Glomerular endothelial cell (primary cell): ENCODE data around the gene MAP3K10. TPM values are rescaled to one million over a fixed set of nuclear protein-coding genes. Genes with fewer than 3 reads are reported as not detected.
"Not testable (repeated sequence)": the region's sequence is repeated elsewhere in the genome, so short reads cannot be mapped to it uniquely, and the experiment has no call there.

ENCODE experiments used
- DNase-seq: peaks from one replicate; pipeline ENCODE4 v3.0.0-alpha.2; 2011; ENCODE audit warnings: low read depth, low spot score; ENCODE audit errors: extremely low read depth
- total RNA-seq: library from RNA; depleted of rRNA; stranded (reverse); fragments of >200 nt; gene quantifications from 2 replicates; pipeline ENCODE4 v1.2.3, GENCODE V29; 2015

Gene MAP3K10
- 12.0 and 21.7 TPM in 2 replicates for total RNA-seq

- no peak for DNase-seq
Measured at GRCh38 chr19:40190891-40191835, at the start of gene MAP3K10. TSS of gene MAP3K10 (plus strand) at chr19:40191426. CDS start at chr19:40192032, 606 bp downstream.

- no peak for DNase-seq
Measured at GRCh38 chr19:40141551-40141950, 49.7 kb upstream of the MAP3K10 start.

GRCh38 chr19:40143612-40144011 is 47.6 kb upstream of the MAP3K10 start:
- DNase-seq, result no peak

GRCh38 chr19:40144151-40144550 is 47.1 kb upstream of the MAP3K10 start:
- no peak for DNase-seq

GRCh38 chr19:40144947-40145748 is 46.1 kb upstream of the MAP3K10 start:
- no peak for DNase-seq

GRCh38 chr19:40145749-40146029 is 45.5 kb upstream of the MAP3K10 start:
- DNase-seq, result not testable (repeated sequence)

GRCh38 chr19:40147338-40147692 is 43.9 kb upstream of the MAP3K10 start:
- DNase-seq, result no peak

- DNase-seq, result no peak
Measured at GRCh38 chr19:40147693-40148347, 43.4 kb upstream of the MAP3K10 start.

- no peak for DNase-seq
Measured at GRCh38 chr19:40149501-40149900, 41.7 kb upstream of the MAP3K10 start.

- DNase-seq, result no peak
Measured at GRCh38 chr19:40150170-40150569, 41.1 kb upstream of the MAP3K10 start.

- no peak for DNase-seq
Measured at GRCh38 chr19:40154121-40154680, 37.0 kb upstream of the MAP3K10 start.

GRCh38 chr19:40155749-40156265 is 35.4 kb upstream of the MAP3K10 start:
- DNase-seq, result no peak

- DNase-seq, result no peak
Measured at GRCh38 chr19:40157059-40157458, 34.2 kb upstream of the MAP3K10 start.

GRCh38 chr19:40159744-40160143 is 31.5 kb upstream of the MAP3K10 start:
- DNase-seq, result no peak

GRCh38 chr19:40162104-40162503 is 29.1 kb upstream of the MAP3K10 start:
- DNase-seq, result no peak

GRCh38 chr19:40163541-40164129 is 27.6 kb upstream of the MAP3K10 start:
- no peak for DNase-seq

- no peak for DNase-seq
Measured at GRCh38 chr19:40165362-40165937, 25.8 kb upstream of the MAP3K10 start.

GRCh38 chr19:40169482-40170302 is 21.5 kb upstream of the MAP3K10 start:
- DNase-seq, result not testable (repeated sequence)

- DNase-seq, result not testable (repeated sequence)
Measured at GRCh38 chr19:40170303-40170989, 20.8 kb upstream of the MAP3K10 start.
